Right lobe of liver (tissue), 4 donors: ENCODE results near the gene GOLPH3L.

Experiments
- CTCF ChIP-seq, 4 donors: fragments of 200-600 bp in 3 of 4; fragments of 450-650 bp in 1 of 4; IDR thresholded peaks; one replicate each; pipeline versions ENCODE4 v1.5.1 to v1.8.0; 2016 to 2022; ENCODE audit warnings: antibody characterized with exemption in 4 of 4, mild to moderate bottlenecking in 2 of 4
- POLR2A ChIP-seq: fragments of 450-650 bp; IDR thresholded peaks from one replicate; pipeline ENCODE4 v1.6.1; 2017; ENCODE audit warnings: antibody characterized with exemption, mild to moderate bottlenecking
- donor health status: DM: no; HTN: no; CAD: no.
- donor health status: DM: no; HTN: no; CAD: no.
- donor health status: DM: no; HTN: yes; CAD: no.

- TF ChIP-seq CTCF (IDR thresholded peaks at IDR 0.05), result no peak
- no peak for TF ChIP-seq POLR2A
Measured at GRCh38 chr1:150662811-150663210, 34.1 kb downstream of the GOLPH3L start.
